Measurements from ENCODE around the gene CPED1.

GRCh38 chr7:121169469-121169868, 181.0 kb downstream of the CPED1 start:
- TF ChIP-seq EZH2 (IDR thresholded peaks at IDR 0.05; ENCODE audit: low read length, missing control alignments) (no peak), CTCF (conservative IDR thresholded peaks at IDR 0.05 in 1 of 2, IDR thresholded peaks at IDR 0.05 in 1 of 2; ENCODE audit: low read depth in 1 of 2, low read length in 2 of 2) (no peak)

Measured in fibroblast of lung (primary cell).